GM12878 (cell line): Measurements from ENCODE around the gene REPIN1. TPM values are rescaled to one million over a fixed set of nuclear protein-coding genes. Genes with fewer than 3 reads are reported as not detected.

Experiments
- ATAC-seq: fragments of 200-7000 bp; cut with Tn5 transposase; 3 replicates; pipeline ENCODE4 v1.9.1; 2020; ENCODE audit warnings: mild to moderate bottlenecking, moderate library complexity
- BruUV-seq: library from RNA; stranded (reverse); fragments of 400-500 nt; replicated peaks from 2 replicates; lab custom pipeline; 2021; lab: Mats Ljungman, UMichigan
- CTCF ChIA-PET: fragments of 300-600 bp; sonication (Branson Sonifier 250); formaldehyde crosslinking; extraction: SDS; loops from one replicate; lab custom pipeline; 2021; ENCODE audit warnings: inconsistent platforms; lab: Yijun Ruan, JAX
- POLR2A ChIA-PET: fragments of 350-600 bp; formaldehyde crosslinking; extraction: SDS; loops from one replicate; lab custom pipeline; 2021; ENCODE audit warnings: inconsistent platforms; lab: Charles Lee
- RAD21 ChIA-PET: fragments of 300-600 bp; sonication (Branson Sonifier 250); formaldehyde crosslinking; loops from one replicate; lab custom pipeline; 2023; ENCODE audit warnings: antibody characterized with exemption; ENCODE audit not compliant: unreplicated experiment; lab: Charles Lee
- SMC1A ChIA-PET: fragments of 300-600 bp; sonication (Branson Sonifier 250); formaldehyde crosslinking; loops from one replicate; lab custom pipeline; 2023; ENCODE audit not compliant: unreplicated experiment, uncharacterized antibody; lab: Charles Lee
- DNase-seq: peaks from one replicate; pipeline ENCODE4 v3.0.0-alpha.2; 2011; ENCODE audit warnings: low read depth, low spot score
- FAIRE-seq: peaks from 3 replicates; lab custom pipeline; 2011; peaks lifted over from hg19 to GRCh38; lab: Jason Lieb, UNC
- H2AFZ ChIP-seq: 2 replicates; pipeline ENCODE4 v1.6.0; 2011; ENCODE audit warnings: low read depth, low read length, control low read depth; ENCODE audit not compliant: control insufficient read depth
- H3K27ac ChIP-seq: 2 replicates; pipeline ENCODE4 v1.5.1; 2011; ENCODE audit warnings: control low read depth; ENCODE audit not compliant: control insufficient read depth, insufficient read depth
- H3K27me3 ChIP-seq, 2 experiments: replicated peaks in 1 of 2; 2 replicates each; pipeline versions ENCODE4 v1.6.0 to v1.6.1; 2011; ENCODE audit warnings: low read length in 1 of 2; ENCODE audit not compliant: control insufficient read depth in 2 of 2, insufficient read depth in 2 of 2
- H3K36me3 ChIP-seq, 2 experiments: 2 replicates each; pipeline ENCODE4 v1.5.1; 2011; ENCODE audit warnings: low read length in 1 of 2; ENCODE audit not compliant: control insufficient read depth in 2 of 2, insufficient read depth in 2 of 2
- H3K4me1 ChIP-seq: 2 replicates; pipeline ENCODE4 v1.6.1; 2011; ENCODE audit warnings: mild to moderate bottlenecking, low read length, moderate library complexity, mixed read lengths; ENCODE audit not compliant: control insufficient read depth, insufficient read depth
- H3K4me2 ChIP-seq: 2 replicates; pipeline ENCODE4 v1.6.0; 2011; ENCODE audit warnings: control low read depth; ENCODE audit not compliant: control insufficient read depth, insufficient read depth
- H3K4me3 ChIP-seq: fragments of 200-600 bp; sonication (generic); 2 replicates; pipeline ENCODE4 v1.5.1; 2016
- H3K79me2 ChIP-seq: 2 replicates; pipeline ENCODE4 v1.6.0; 2011; ENCODE audit warnings: low read length; ENCODE audit not compliant: control insufficient read depth, insufficient read depth
- H3K9ac ChIP-seq: 2 replicates; pipeline ENCODE4 v1.8.0; 2011; ENCODE audit warnings: low read length, control low read depth, mixed read lengths; ENCODE audit not compliant: control insufficient read depth, insufficient read depth
- H3K9me3 ChIP-seq: replicated peaks from 3 replicates; pipeline ENCODE4 v1.5.1; 2011; ENCODE audit warnings: mild to moderate bottlenecking, low read length; ENCODE audit not compliant: control insufficient read depth, insufficient read depth
- H4K20me1 ChIP-seq: 2 replicates; pipeline ENCODE4 v1.6.0; 2011; ENCODE audit not compliant: control insufficient read depth, insufficient read depth
- ASH2L ChIP-seq: fragments of 300-600, 200-600 bp; sonication (generic); IDR thresholded peaks from 2 replicates; pipeline ENCODE4 v1.6.1; 2017; ENCODE audit warnings: low read depth, mild to moderate bottlenecking, borderline replicate concordance
- BACH1 ChIP-seq: fragments of 450-650 bp; IDR thresholded peaks from 2 replicates; pipeline ENCODE4 v1.6.1; 2017; ENCODE audit warnings: mild to moderate bottlenecking, borderline replicate concordance
- HDAC6 ChIP-seq: fragments of 200-600 bp; sonication (generic); IDR thresholded peaks from one replicate; pipeline ENCODE4 v1.8.0; 2017; ENCODE audit warnings: antibody characterized with exemption; ENCODE audit not compliant: unreplicated experiment
- KDM1A ChIP-seq: fragments of 200-600 bp; sonication (generic); IDR thresholded peaks from 2 replicates; pipeline ENCODE4 v1.6.1; 2016; ENCODE audit warnings: borderline replicate concordance
- SRF ChIP-seq, 2 experiments: IDR thresholded peaks; 2 replicates each; pipeline ENCODE4 v1.6.1; 2011; ENCODE audit warnings: low read depth in 2 of 2, low read length in 2 of 2, mild to moderate bottlenecking in 1 of 2, moderate library complexity in 1 of 2
- YY1 ChIP-seq: IDR thresholded peaks from 2 replicates; pipeline ENCODE4 v1.6.1; 2011; ENCODE audit warnings: low read depth, mild to moderate bottlenecking, low read length
- WGBS: methylation state at CpG from one replicate; pipeline ENCODE4 v1.1.6; 2016; ENCODE audit warnings: low lambda C conversion rate; ENCODE audit not compliant: insufficient replicate concordance, insufficient coverage; ENCODE audit errors: missing lambda C conversion rate; 5-methylcytosine and 5-hydroxymethylcytosine counted together
- in situ Hi-C: fragments of 300-500 bp; cut with MboI; formaldehyde crosslinking; loops from 9 replicates; pipeline ENCODE4 v1.14.3; 2018; ENCODE audit warnings: mixed read lengths
- intact Hi-C: fragments of 100-400 bp; cut with micrococcal nuclease; formaldehyde crosslinking; loops from one replicate; pipeline ENCODE4 v1.14.2; 2022; ENCODE audit not compliant: unreplicated experiment
- polyA plus RNA-seq, 11 experiments: library from polyadenylated mRNA; depleted of rRNA in 4 of 11; unstranded in 6 of 11; stranded (reverse) in 5 of 11; fragments of >200 nt; fragmentation: Nextera tagmentation in 4 of 11; fragmentation: Illumina TruSeq in 1 of 11; extraction: Ambion mirVana in 4 of 11; extraction: Trizol in 1 of 11; gene quantifications; 1 replicate in 1 of 11; 2 replicates in 10 of 11; pipeline versions ENCODE4 v1.2.1 to v1.2.3, GENCODE V29; 2011 to 2016; ENCODE audit warnings: inconsistent platforms in 2 of 11, missing spikeins in 2 of 11, low read depth in 1 of 11
- total RNA-seq, 4 experiments: library from RNA; depleted of rRNA in 3 of 4; stranded (reverse); fragments of >200 nt in 3 of 4; fragmentation: Illumina TruSeq in 1 of 4; extraction: Trizol in 1 of 4; gene quantifications; 2 replicates each; pipeline versions ENCODE4 v1.2.1 to v1.2.3, GENCODE V29; 2013 to 2021
- TF ChIP-seq, protein P1 (sequence below): fragments of 450-650 bp; IDR thresholded peaks from 2 replicates; pipeline ENCODE4 v1.6.1; 2018; ENCODE audit warnings: borderline replicate concordance, mild to moderate bottlenecking; ENCODE audit not compliant: partially characterized antibody
- TF ChIP-seq, protein P2 (sequence below): IDR thresholded peaks from 2 replicates; pipeline ENCODE4 v1.6.1; 2011; ENCODE audit warnings: borderline replicate concordance, low read depth, mild to moderate bottlenecking, moderate library complexity, low read length; ENCODE audit not compliant: insufficient read depth, poor library complexity, severe bottlenecking

REPIN1 gene
- total and polyA plus RNA-seq, 10 of the 15 experiments (the other 5 are each of a cell fraction or from before 2014, with no cell fraction given) = 5.1 to 172 (median 76.9) TPM

DNA sequence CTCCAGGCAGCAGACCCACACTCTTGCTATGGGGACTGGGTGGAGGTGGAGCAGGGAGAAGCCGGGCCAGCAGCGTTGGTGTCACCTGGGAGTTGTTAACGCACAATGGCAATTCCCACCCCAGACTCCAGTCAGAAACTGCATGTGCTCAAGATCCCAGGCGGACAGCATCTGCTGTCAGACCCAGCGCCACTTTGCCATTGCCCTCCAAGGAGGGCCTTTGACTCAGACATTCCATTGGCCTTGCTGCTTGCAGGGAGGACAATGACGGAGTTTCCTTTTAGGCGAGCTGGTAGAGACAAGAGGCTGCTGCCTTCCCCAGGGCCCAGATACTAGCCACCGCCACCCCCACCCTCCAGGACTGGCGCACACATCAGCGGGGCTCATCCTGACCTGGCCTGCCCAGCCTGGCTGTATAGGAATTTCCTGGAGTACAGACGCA is 45.0 kb downstream of the REPIN1 start:
- CTCF ChIA-PET = interaction anchor here (1.5 kb wide), 1 partner anchor 56 kb away, joined by 6 read pairs; no protein-coding TSS in a partner anchor
- RAD21 ChIA-PET = no interaction called here
- H2AFZ ChIP-seq = no peak overlapping the region
- intact Hi-C loops = no loop called here
- in situ Hi-C loops = loop anchor here (5.0 to 25.0 kb wide), 2 partner anchors 51 to 351 kb away; no protein-coding TSS in a partner anchor
- WGBS = 79% methylated on average over 11 of the region's 11 CpGs
- ATAC-seq = no peak
- no peaks in the 10 kb centered on the region for H4K20me1 ChIP-seq
- H3K79me2 ChIP-seq = no peaks in the 10 kb centered on the region
- no peaks in the 10 kb centered on the region for H3K9me3 ChIP-seq
- FAIRE-seq = no peak
- no peak overlapping the region for H3K4me2 ChIP-seq
- SMC1A ChIA-PET = interaction anchor here (1.5 kb wide), 1 partner anchor 10 kb away, joined by 3 read pairs; no protein-coding TSS in a partner anchor
- no TSS peak for BruUV-seq
- peaks cover 0 to 2% of the 10 kb centered on the region in 2 experiments; a peak in 2 of 4 replicates for H3K36me3 ChIP-seq
- POLR2A ChIA-PET = no interaction called here
- TF ChIP-seq BACH1 = no peak
- TF ChIP-seq ASH2L = no peak
- TF ChIP-seq, protein P1, sequence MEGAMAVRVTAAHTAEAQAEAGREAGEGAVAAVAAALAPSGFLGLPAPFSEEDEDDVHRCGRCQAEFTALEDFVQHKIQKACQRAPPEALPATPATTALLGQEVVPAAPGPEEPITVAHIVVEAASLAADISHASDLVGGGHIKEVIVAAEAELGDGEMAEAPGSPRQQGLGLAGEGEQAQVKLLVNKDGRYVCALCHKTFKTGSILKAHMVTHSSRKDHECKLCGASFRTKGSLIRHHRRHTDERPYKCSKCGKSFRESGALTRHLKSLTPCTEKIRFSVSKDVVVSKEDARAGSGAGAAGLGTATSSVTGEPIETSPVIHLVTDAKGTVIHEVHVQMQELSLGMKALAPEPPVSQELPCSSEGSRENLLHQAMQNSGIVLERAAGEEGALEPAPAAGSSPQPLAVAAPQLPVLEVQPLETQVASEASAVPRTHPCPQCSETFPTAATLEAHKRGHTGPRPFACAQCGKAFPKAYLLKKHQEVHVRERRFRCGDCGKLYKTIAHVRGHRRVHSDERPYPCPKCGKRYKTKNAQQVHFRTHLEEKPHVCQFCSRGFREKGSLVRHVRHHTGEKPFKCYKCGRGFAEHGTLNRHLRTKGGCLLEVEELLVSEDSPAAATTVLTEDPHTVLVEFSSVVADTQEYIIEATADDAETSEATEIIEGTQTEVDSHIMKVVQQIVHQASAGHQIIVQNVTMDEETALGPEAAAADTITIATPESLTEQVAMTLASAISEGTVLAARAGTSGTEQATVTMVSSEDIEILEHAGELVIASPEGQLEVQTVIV = no peak
- no peak for TF ChIP-seq SRF (IDR thresholded peaks at IDR 0.05; ENCODE audit: low read depth in 2 of 2, low read length in 2 of 2)
- no peak for TF ChIP-seq KDM1A
- TF ChIP-seq, protein P2, sequence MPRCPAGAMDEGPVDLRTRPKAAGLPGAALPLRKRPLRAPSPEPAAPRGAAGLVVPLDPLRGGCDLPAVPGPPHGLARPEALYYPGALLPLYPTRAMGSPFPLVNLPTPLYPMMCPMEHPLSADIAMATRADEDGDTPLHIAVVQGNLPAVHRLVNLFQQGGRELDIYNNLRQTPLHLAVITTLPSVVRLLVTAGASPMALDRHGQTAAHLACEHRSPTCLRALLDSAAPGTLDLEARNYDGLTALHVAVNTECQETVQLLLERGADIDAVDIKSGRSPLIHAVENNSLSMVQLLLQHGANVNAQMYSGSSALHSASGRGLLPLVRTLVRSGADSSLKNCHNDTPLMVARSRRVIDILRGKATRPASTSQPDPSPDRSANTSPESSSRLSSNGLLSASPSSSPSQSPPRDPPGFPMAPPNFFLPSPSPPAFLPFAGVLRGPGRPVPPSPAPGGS = no peak
- no peak for TF ChIP-seq YY1
- no peak for TF ChIP-seq HDAC6
- H3K4me3 ChIP-seq = no peak overlapping the region
- peaks cover under 1% of the 10 kb centered on the region for H3K4me1 ChIP-seq
- H3K27ac ChIP-seq = no peak overlapping the region
- no peak overlapping the region for H3K9ac ChIP-seq
- no peaks in the 10 kb centered on the region for H3K27me3 ChIP-seq
- DNase-seq = no peak
